GM19455 (cell line): ENCODE results near the gene ATP5PB.

Experiments
- ATAC-seq: cut with Tn5 transposase; IDR thresholded peaks from one replicate; pipeline ENCODE4 v1.9.1; 2021; ENCODE audit not compliant: unreplicated experiment

Gene ATP5PB

DNA sequence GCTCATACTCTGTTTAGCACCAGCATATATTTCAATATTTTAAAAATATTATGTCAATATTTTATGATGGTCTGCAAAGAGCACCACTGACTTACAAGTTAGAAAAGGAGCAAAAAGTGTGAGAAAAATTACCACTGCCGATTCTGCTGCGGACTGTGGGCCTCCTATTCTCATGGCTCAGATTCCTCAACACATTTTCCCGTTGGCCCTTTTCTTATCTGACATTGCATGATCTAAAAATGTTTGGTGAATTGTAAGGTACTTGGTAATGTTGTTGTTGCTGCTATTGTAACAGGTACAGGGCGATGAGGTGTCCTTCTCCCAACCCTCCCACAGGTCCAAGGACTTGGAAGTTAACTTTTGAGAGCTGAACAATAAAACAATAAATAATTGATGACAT is 25.3 kb downstream of the ATP5PB start:
- no peak for ATAC-seq

GRCh38 chr1:111475701-111476100 is 26.4 kb downstream of the ATP5PB start:
- ATAC-seq, result no peak

DNA sequence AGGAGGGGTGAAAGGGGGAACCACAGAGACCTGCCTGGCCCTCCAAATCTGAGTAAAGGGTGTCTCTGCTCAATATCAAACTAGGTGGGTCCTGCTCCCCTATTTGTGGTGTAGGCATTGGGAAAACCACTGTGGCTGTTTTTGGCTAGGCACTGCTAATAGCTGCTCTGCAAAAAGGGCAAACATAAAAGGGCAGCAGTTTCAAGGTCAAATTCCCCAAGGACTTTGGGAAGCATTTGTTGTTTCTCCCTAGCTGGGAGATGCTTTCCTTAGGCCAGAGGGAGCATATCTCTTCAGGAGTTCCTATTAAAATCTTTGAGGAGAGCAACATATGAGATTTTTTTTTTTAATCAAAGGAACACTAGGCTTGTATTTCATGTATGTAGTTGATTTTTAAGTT is 26.9 kb downstream of the ATP5PB start:
- ATAC-seq, result no peak

GRCh38 chr1:111476761-111477309 is 27.6 kb downstream of the ATP5PB start:
- ATAC-seq, result peak; percentile 52

GRCh38 chr1:111480674-111481073 is 31.4 kb downstream of the ATP5PB start:
- ATAC-seq, result no peak

DNA sequence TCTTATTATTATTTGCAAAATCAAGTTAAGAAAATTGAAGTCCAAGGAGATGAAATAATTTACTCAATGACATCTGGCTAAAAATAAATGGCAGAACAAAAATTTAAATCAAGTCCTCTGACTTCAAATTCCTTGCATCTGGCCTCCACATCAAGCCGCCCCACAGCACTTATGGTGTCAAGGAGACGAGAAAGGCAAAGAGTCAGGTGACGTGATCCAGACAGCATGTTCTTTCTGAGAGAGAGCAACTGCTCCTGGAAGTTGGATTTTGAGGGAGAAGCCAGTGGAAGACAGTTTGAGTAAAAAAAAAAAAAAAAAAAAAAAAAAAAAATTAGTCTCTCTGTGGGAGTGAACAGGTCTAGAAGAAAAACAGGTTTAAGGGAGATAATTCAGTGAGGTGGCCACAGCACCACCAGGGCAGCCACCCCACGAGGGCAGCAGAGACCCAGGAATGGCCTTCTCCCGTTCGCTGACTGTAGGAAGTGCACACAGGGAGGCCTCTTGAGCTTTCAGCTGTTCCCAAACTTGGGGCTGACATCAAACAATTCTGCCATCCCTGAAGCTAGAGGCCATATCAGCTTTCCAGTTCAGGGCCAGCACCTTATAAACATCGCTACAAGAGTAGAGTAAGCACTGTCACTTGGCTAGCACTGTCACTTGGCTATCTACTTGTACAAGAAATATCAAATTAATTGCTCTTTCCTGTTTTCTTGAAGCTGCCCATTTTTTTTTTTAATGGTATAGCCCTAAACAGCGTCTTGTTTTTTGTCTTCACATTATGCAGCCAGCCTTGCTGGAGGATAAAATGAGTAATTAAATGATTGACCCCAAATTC is 32.3 kb downstream of the ATP5PB start:
- ATAC-seq, result no peak

DNA sequence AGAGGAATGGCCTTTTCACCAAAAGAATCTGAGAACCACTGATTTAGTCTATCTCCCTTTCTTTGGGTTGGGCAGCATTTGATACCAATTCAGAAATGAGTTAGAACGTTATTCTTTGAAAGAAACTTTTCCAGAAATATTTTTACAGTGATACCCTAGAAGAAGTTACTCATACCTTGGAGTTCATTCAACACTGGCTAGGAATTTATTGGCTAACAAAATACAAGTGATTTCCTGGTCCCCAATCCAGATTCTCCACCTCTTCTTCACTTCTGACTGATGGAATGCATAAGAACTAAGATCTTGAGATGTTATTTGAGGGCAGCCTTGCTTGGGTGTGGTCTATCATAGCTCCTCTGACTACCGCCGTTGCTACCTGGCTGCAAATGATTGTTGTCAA is 33.9 kb downstream of the ATP5PB start:
- no peak for ATAC-seq

GRCh38 chr1:111483876-111484275 is 34.6 kb downstream of the ATP5PB start:
- no peak for ATAC-seq

- no peak for ATAC-seq
These were observed 35.2 kb downstream of the ATP5PB start for GRCh38 chr1:111484391-111485026.

GRCh38 chr1:111486431-111486830 is 37.2 kb downstream of the ATP5PB start:
- no peak for ATAC-seq

DNA sequence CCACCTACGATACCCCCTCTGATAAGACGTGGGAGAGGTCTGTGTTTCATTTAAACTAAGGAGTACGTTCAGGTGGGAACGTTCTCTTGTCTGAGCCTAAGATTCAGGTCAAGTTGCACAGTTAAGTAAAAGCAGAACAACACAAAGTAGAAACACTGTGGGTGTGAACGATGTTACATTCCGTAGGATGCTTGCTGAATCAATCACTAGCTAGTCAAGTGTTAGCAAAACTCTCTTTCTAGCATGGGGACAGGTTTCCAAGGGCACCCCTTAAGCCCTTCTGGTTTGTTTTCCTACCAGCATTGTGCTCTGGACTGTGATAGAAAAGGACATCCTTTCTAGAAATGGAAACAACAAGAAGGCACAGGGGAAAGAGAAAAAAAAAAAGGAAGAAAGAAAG is 37.9 kb downstream of the ATP5PB start:
- no peak for ATAC-seq

- ATAC-seq, result no peak
These were observed 39.4 kb downstream of the ATP5PB start for GRCh38 chr1:111488669-111489068.

- no peak for ATAC-seq
These were observed 40.3 kb downstream of the ATP5PB start for GRCh38 chr1:111489604-111490003.

DNA sequence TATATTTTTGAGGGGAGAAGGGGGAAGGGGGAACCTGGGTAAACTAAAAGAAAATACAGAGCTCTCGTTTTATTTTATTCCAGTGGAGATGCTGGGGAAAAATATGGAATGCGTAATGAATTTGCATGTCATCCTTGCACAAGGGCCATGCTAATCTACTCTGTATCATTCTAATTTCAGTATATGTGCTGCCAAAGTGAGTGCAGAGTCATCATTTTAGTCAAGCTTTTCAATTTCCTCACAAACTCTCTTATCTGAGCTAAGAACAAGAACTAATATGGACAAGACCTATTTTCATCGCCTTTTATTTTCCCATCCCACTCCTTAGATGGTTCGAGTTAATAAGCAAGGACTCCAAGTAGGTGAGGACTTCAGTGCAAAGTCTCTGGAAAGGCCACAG is 41.0 kb downstream of the ATP5PB start:
- no peak for ATAC-seq

GRCh38 chr1:111491070-111491469 is 41.8 kb downstream of the ATP5PB start:
- no peak for ATAC-seq

- no peak for ATAC-seq
These were observed 47.1 kb downstream of the ATP5PB start for GRCh38 chr1:111496398-111496797.

DNA sequence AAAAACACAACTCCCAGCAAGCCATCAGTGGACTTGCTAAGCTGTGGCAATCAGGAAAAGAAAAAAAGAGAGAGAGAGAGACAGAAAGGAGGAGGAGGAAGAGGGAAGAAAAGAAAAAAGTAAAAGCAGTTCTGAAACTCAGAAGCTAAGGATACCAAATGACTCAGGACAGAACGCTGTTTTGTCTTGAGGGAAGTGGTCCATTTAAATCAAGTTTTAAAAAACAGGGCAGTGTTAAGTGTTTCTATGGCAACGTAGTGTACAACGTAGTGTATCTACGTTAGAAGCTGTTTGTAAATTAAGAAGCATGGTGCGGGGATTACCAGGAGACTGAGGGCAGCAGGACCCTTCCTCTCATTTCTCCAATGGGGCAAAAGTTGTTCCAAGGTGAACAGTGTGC is 48.3 kb downstream of the ATP5PB start:
- ATAC-seq, result no peak

DNA sequence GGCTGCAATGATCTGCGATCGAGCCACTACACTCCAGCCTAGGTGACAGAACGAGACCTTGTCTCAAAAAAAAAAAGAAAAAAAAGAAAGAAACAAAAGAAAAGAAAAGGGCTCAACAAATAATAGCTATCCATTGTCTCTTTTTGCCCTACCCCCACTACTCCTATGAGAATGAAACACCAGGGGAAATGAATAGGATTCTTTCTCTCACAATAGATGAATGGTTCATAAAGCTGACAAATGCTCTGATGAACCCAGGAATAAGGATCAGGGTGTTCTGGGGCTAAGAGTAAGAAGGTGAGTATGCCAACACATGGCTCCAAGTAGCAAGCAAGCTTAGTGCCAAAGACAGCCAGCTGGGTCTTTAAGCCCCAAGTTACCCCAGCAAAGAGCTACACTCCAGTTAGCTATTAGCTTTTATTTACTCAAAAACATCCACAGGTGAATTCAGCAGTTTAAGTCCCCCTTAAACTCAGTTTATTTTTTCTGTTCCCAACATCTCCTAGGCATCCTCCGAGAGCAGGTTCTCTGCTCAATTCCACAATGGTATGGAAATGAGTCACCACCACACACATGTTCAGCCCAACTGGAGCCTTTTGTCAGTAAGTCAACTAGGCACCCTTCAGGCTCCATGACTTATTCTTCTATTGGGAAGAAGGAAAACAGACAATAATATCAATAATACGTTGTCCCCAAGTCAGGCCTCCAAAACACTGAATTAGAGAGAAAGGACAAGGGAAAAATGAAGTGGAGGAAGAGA is 49.9 kb downstream of the ATP5PB start:
- ATAC-seq, result no peak

- ATAC-seq, result no peak
These were observed 52.4 kb downstream of the ATP5PB start for GRCh38 chr1:111501645-111502044.

- no peak for ATAC-seq
These were observed 54.4 kb downstream of the ATP5PB start, which contains the start of the genes ADORA3 and TMIGD3 for GRCh38 chr1:111503585-111504060. ADORA3 (minus strand) TSS chr1:111503633; CDS start chr1:111503354, 279 bp downstream. TMIGD3 (minus strand) TSS chr1:111503633; CDS start chr1:111503354, 279 bp downstream.

DNA sequence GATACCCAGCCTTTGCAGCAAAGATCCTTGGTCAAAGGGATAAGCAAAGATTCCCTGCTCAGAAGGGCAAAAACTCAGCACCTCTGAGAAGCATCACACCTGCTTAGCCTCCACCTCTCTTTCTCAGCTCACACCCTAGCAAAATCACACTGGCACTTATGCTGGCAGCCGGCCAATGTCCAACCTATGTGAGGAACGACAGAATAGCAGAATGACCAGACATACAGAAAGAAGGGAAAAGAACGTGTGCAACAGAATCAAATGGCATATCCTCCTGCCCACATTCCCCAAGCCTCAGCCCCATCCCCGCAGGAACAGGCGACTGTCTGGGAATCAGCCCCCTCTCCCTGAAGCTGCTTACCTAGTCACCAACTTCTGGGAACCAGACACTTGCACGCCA is 54.8 kb downstream of the ATP5PB start:
- ATAC-seq, result no peak
